SIG-M5 (cell line): ENCODE data around the gene COL23A1.
"Not testable (repeated sequence)": the region's sequence is repeated elsewhere in the genome, so short reads cannot be mapped to it uniquely, and the experiment has no call there.

Experiments
- DNase-seq: peaks from one replicate; lab custom pipeline; 2025; lab: John Stamatoyannopoulos, UW

COL23A1 gene

GRCh38 chr5:178323541-178323865 lies 266.7 kb downstream of the COL23A1 start:
- DNase-seq: no peak

- DNase-seq: no peak
Observed at GRCh38 chr5:178322736-178323540, 267.3 kb downstream of the COL23A1 start.

- no peak for DNase-seq
Observed at GRCh38 chr5:178320281-178320855, 269.8 kb downstream of the COL23A1 start.

GRCh38 chr5:178319541-178320041 lies 270.6 kb downstream of the COL23A1 start:
- no peak for DNase-seq

GRCh38 chr5:178318893-178319292 lies 271.3 kb downstream of the COL23A1 start:
- no peak for DNase-seq

- no peak for DNase-seq
Observed at GRCh38 chr5:178318382-178318781, 271.8 kb downstream of the COL23A1 start.

GRCh38 chr5:178317727-178318126 lies 272.5 kb downstream of the COL23A1 start:
- not testable (repeated sequence) for DNase-seq

- DNase-seq: no peak
Observed at GRCh38 chr5:178314961-178315820, 275.0 kb downstream of the COL23A1 start.

GRCh38 chr5:178314061-178314660 lies 276.0 kb downstream of the COL23A1 start:
- DNase-seq: no peak

GRCh38 chr5:178313316-178313715 lies 276.9 kb downstream of the COL23A1 start:
- DNase-seq: no peak

- peak; percentile 56 for DNase-seq
Observed at GRCh38 chr5:178312880-178313282, 277.3 kb downstream of the COL23A1 start.

- DNase-seq: no peak
Observed at GRCh38 chr5:178310130-178310865, 279.9 kb downstream of the COL23A1 start.

GRCh38 chr5:178309271-178310013 lies 280.8 kb downstream of the COL23A1 start:
- DNase-seq: no peak

GRCh38 chr5:178308541-178309092 lies 281.6 kb downstream of the COL23A1 start:
- DNase-seq: no peak

- no peak for DNase-seq
Observed at GRCh38 chr5:178307267-178308045, 282.7 kb downstream of the COL23A1 start.

- no peak for DNase-seq
Observed at GRCh38 chr5:178306430-178307225, 283.6 kb downstream of the COL23A1 start.

- no peak for DNase-seq
Observed at GRCh38 chr5:178305801-178306200, 284.4 kb downstream of the COL23A1 start.

GRCh38 chr5:178304761-178305645 lies 285.2 kb downstream of the COL23A1 start:
- DNase-seq: no peak
